ENCODE data around the gene GSG1L2. TPM values are rescaled to one million over a fixed set of nuclear protein-coding genes. Genes with fewer than 3 reads are reported as not detected.

Gene GSG1L2
- not detected for total RNA-seq

DNA sequence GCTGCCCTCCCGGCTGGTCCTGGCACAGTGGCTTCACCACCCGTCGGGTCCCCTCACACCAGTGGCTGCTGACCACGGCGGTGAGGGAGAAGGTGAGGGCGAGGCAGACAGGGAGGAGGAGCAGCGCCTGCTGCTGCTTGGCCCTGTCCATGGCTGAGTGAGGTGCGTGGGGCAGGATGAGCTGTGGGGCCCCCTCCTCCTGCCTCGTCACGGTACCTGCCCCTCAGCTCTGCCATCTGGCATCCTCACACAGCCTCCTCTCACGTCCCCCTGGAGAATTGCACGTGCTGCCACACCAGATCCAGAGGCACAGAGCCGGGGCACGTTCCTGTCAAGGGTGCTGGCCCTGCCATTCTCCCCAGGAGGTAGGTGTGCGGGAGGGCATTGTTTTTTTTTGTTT is at the start of gene GSG1L2:
TSS of gene GSG1L2 (minus strand) at position 159 of the 400 bp plus-strand sequence. CDS start at position 151, 8 bp downstream.
- Mint-ChIP-seq H3K4me1 (no peaks in the 10 kb centered on the region), H3K9me3 (no peaks in the 10 kb centered on the region), H3K27ac (no peak within 1 kb of the TSS), H3K36me3 (ENCODE audit: low read depth) (no peaks in the 10 kb centered on the region), H3K4me3 (no peak within 1 kb of the TSS), H3K27me3 (peaks cover 7% of the 10 kb centered on the region)
- ATAC-seq (replicated peaks) = no peak

DNA sequence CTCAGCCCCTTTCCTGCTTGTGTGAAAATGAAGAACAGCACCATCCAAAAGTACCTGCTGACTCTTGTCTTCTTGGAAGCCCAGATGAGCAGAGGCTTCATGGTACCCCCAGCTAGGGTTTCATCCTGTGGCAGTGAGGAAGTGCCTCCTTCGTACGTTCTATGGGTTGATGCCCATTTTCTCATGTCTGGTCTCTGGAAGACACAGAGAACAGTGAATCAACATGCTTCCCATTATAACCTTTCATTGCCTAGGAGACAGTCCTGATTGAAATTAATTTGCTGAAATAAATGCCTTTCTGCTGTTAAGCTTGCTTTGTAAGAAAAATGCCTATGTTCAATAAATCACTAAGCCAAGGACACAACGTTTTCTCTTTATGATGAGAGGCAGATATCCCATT is 46.7 kb upstream of the GSG1L2 start:
- H3K27me3 Mint-ChIP-seq = peaks cover 20% of the 10 kb centered on the region
- H3K9me3 Mint-ChIP-seq = peaks cover 5% of the 10 kb centered on the region
- ATAC-seq (replicated peaks) = no peak
- H3K4me1 Mint-ChIP-seq = no peaks in the 10 kb centered on the region
- H3K4me3 Mint-ChIP-seq = no peak overlapping the region
- H3K27ac Mint-ChIP-seq = no peak overlapping the region
- H3K36me3 Mint-ChIP-seq (ENCODE audit: low read depth) = no peaks in the 10 kb centered on the region

DNA sequence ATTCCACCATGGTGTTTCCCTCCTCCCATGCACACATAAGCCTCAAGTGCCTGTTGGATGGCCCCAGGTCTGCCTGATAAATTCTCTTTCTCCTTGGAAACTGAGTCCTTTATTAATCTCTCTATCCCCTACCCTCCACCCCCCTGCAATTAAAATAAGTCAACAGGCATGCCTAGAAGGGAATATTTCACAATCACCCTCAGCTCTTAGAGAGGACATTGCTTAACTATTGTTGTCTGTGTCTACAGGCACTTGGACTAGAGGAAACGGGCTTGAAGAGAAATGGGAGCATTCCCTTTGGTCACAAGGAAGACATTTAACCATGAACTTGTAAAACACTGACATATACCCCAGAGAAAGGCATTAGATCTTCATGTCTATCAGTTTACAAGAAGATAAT is 43.7 kb upstream of the GSG1L2 start:
- Mint-ChIP-seq H3K4me1 (no peaks in the 10 kb centered on the region), H3K4me3 (no peak overlapping the region), H3K27ac (no peak overlapping the region), H3K9me3 (peaks cover 8% of the 10 kb centered on the region), H3K27me3 (peaks cover 16% of the 10 kb centered on the region), H3K36me3 (ENCODE audit: low read depth) (no peaks in the 10 kb centered on the region)
- ATAC-seq (replicated peaks) = no peak

DNA sequence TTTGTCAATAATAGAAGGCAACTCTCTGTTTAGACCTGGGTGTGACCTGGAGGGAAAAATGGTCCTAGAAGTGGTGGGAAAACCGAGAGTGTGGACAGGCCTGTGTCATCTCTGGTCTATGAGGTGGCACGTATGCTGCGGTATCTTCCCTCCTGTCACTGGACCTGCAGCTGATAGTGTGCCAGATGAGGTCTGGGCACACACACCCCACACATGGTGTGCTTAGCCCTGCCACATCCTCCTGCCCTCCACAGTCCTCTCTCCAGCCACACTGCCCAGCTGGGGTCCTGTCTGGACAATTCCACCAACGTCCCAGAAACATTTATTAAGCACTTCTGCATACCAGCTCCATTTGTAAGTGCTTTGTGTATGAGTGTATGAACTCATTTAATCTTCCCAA is 41.1 kb upstream of the GSG1L2 start:
- peaks cover 8% of the 10 kb centered on the region for H3K9me3 Mint-ChIP-seq
- peaks cover 14% of the 10 kb centered on the region for H3K27me3 Mint-ChIP-seq
- no peaks in the 10 kb centered on the region for H3K36me3 Mint-ChIP-seq (ENCODE audit: low read depth)
- H3K27ac Mint-ChIP-seq = no peak overlapping the region
- H3K4me3 Mint-ChIP-seq = no peak overlapping the region
- ATAC-seq (replicated peaks) = no peak
- no peaks in the 10 kb centered on the region for H3K4me1 Mint-ChIP-seq

DNA sequence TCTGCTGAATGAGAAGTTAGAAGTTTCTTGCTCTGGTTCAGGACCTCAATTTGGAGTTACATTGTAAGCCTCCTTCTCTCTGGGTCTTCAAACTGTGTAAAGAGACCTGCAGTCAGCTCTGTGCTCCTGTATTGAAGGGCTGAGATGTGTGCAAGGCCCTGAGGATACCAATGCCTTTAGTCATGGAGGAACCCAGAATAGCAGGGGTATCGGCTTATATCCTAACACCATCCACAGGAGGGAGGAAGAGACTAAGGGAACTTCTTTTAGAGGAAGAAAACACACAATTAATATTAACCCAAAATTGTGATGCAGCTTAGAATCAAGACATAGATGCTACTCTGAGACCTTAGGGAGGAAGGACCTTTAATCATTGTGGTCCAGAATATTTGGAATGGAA is 40.3 kb upstream of the GSG1L2 start:
- Mint-ChIP-seq H3K36me3 (ENCODE audit: low read depth) (no peaks in the 10 kb centered on the region), H3K27ac (no peak overlapping the region), H3K27me3 (peaks cover 11% of the 10 kb centered on the region), H3K4me1 (no peaks in the 10 kb centered on the region), H3K4me3 (no peak overlapping the region), H3K9me3 (peaks cover 8% of the 10 kb centered on the region)
- no peak for ATAC-seq (replicated peaks)

DNA sequence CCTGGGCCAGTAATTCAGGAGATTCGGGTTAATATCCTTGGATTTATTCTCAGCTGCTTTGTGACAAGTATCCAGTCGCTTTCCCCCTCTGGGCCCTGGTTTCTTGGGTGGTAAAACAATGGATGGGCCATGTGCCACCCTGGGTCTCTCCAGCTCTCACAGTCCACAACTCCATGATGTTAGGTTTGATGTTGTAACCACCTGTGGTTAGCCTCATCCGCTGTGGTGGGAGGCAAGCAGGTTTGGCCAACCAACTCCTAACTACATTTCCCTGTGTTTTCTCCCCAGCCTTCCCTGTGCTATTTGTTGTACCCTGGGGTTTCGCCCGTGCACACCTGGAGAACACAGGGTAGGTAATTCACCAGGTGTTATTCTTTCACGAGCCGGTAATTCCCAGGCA is 39.0 kb upstream of the GSG1L2 start:
- Mint-ChIP-seq H3K36me3 (ENCODE audit: low read depth) (no peaks in the 10 kb centered on the region), H3K4me1 (no peaks in the 10 kb centered on the region), H3K27ac (no peak overlapping the region), H3K27me3 (peaks cover 11% of the 10 kb centered on the region), H3K4me3 (no peak overlapping the region), H3K9me3 (peaks cover 8% of the 10 kb centered on the region)
- no peak for ATAC-seq (replicated peaks)

DNA sequence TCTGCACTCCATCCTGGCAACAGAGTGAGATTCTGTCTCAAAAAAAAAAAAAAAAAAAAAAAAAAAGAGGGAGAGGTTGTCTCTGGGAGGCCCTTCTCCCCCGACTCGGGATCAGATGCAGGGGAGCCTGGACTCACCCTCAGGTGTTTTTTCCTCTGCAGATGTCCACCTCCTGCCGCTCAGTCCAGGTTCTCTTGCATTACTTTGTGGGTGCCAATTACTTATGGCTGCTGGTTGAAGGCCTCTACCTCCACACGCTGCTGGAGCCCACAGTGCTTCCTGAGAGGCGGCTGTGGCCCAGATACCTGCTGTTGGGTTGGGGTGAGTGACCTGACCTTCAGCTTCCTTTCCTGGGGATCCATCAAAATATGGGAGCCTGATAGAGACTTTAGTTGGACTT is 37.9 kb upstream of the GSG1L2 start:
- peaks cover under 1% of the 10 kb centered on the region for H3K27me3 Mint-ChIP-seq
- H3K27ac Mint-ChIP-seq = no peak overlapping the region
- H3K9me3 Mint-ChIP-seq = peaks cover 4% of the 10 kb centered on the region
- no peaks in the 10 kb centered on the region for H3K4me1 Mint-ChIP-seq
- no peaks in the 10 kb centered on the region for H3K36me3 Mint-ChIP-seq (ENCODE audit: low read depth)
- H3K4me3 Mint-ChIP-seq = no peak overlapping the region
- no peak for ATAC-seq (replicated peaks)

DNA sequence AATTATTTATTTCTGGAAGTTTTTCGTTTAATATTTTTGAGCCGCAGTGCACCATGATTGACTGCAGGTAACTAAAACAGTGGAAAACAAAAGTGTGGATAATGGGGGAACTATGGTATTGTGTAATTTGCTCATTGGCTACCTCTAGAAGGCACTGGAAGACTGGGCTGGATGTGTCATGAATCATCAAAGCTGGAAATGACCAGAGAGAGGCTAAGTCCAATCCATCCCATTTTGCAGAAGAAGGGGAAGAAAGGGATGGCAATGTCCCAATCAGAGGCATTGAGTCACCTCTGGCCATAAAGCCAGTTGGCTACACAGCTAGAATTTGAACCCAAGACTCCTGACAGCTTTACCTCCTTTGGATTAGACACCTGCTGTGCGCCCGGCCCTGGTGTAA is 33.2 kb upstream of the GSG1L2 start:
- Mint-ChIP-seq H3K9me3 (no peaks in the 10 kb centered on the region), H3K27me3 (peaks cover 11% of the 10 kb centered on the region), H3K4me1 (no peaks in the 10 kb centered on the region), H3K4me3 (no peak overlapping the region), H3K27ac (no peak overlapping the region), H3K36me3 (ENCODE audit: low read depth) (no peaks in the 10 kb centered on the region)
- no peak for ATAC-seq (replicated peaks)

DNA sequence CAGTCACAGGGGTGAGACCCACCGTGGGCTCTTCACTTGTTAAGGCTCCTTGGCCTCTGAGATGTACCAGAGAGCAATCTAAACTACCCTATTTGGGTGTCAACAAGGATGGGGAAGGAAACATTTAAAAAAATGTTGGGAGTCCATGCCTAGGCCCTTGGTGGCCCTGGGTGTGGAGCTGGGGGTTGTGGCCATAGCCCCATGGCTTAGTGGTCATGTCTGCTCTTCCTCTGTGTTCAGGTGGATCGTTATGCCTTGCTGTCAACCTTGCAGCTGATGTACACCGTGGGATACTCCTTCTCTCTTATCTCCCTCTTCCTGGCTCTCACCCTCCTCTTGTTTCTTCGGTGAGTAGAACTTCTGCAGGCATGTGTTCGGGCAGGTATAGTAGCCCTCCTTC is 32.4 kb upstream of the GSG1L2 start:
- no peaks in the 10 kb centered on the region for H3K36me3 Mint-ChIP-seq (ENCODE audit: low read depth)
- no peaks in the 10 kb centered on the region for H3K9me3 Mint-ChIP-seq
- no peaks in the 10 kb centered on the region for H3K4me1 Mint-ChIP-seq
- ATAC-seq (replicated peaks) = no peak
- H3K27ac Mint-ChIP-seq = no peak overlapping the region
- no peak overlapping the region for H3K4me3 Mint-ChIP-seq
- H3K27me3 Mint-ChIP-seq = peaks cover 11% of the 10 kb centered on the region

DNA sequence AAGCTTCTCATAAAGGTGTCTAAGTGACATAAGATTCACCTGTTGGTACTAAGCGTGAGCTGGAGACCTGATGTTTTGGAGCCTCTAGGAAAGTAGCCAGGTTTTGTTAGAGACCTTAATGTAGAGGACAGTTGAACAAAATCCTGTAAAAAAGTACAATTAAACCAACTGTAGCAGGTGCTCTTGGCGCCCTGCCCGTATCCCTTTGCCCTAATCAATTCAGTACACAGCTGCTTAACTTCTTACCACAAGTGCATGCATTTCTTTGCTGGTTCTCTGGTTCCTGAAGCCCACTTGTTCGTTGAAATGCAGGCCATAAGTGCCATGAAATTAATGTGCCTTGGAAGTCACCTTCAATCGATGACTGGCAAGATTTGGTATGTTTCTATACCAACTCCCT is 28.3 kb upstream of the GSG1L2 start:
- ATAC-seq (replicated peaks) = no peak
- no peak overlapping the region for H3K4me3 Mint-ChIP-seq
- no peak overlapping the region for H3K27ac Mint-ChIP-seq
- H3K36me3 Mint-ChIP-seq (ENCODE audit: low read depth) = no peaks in the 10 kb centered on the region
- no peaks in the 10 kb centered on the region for H3K4me1 Mint-ChIP-seq
- no peaks in the 10 kb centered on the region for H3K9me3 Mint-ChIP-seq
- H3K27me3 Mint-ChIP-seq = peaks cover 15% of the 10 kb centered on the region

DNA sequence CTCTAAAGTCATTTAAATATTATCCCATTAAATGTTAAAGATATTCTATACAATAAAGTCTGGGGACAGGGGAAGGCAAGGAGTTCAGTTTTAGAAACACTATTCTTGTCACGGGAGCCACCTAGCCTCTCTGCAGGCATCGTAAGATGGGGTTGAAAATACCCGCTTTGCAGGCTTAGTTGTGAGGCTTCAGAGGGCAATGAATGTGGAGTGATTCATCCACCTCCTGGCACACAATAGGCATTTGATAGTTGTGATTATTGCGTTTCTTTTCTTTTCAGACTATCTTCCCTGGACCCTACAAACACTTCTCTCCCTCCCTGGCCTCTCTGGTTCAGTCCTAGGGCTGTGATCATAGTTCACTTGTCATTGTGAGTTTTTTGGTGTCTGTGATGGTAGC is 23.4 kb upstream of the GSG1L2 start:
- Mint-ChIP-seq H3K4me1 (no peaks in the 10 kb centered on the region), H3K27ac (no peak overlapping the region), H3K27me3 (peaks cover 17% of the 10 kb centered on the region), H3K9me3 (no peaks in the 10 kb centered on the region), H3K4me3 (no peak overlapping the region), H3K36me3 (ENCODE audit: low read depth) (no peaks in the 10 kb centered on the region)
- no peak for ATAC-seq (replicated peaks)

DNA sequence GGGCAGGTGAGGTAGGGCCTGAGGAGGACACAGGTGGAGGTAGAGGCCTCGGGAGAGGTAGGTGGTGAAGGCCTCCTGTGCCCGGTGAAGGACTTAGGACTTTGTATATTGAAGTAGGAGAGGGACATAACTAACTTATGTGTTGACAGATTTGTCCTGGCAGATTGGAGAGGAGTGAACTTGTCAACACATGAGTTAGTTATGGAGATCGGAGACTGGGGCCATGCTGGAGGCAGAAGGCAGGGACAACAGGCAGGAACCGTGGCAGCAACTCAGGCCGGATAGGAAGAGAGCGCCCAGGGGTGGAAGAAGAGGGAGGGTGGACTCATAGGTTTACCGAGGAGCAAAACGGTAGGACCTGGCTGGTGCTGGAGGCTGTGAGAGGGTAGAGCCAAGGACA is 22.3 kb upstream of the GSG1L2 start:
- Mint-ChIP-seq H3K9me3 (no peaks in the 10 kb centered on the region), H3K4me1 (no peaks in the 10 kb centered on the region), H3K36me3 (ENCODE audit: low read depth) (no peaks in the 10 kb centered on the region), H3K4me3 (no peak overlapping the region), H3K27me3 (peaks cover 19% of the 10 kb centered on the region), H3K27ac (no peak overlapping the region)
- ATAC-seq (replicated peaks) = no peak

DNA sequence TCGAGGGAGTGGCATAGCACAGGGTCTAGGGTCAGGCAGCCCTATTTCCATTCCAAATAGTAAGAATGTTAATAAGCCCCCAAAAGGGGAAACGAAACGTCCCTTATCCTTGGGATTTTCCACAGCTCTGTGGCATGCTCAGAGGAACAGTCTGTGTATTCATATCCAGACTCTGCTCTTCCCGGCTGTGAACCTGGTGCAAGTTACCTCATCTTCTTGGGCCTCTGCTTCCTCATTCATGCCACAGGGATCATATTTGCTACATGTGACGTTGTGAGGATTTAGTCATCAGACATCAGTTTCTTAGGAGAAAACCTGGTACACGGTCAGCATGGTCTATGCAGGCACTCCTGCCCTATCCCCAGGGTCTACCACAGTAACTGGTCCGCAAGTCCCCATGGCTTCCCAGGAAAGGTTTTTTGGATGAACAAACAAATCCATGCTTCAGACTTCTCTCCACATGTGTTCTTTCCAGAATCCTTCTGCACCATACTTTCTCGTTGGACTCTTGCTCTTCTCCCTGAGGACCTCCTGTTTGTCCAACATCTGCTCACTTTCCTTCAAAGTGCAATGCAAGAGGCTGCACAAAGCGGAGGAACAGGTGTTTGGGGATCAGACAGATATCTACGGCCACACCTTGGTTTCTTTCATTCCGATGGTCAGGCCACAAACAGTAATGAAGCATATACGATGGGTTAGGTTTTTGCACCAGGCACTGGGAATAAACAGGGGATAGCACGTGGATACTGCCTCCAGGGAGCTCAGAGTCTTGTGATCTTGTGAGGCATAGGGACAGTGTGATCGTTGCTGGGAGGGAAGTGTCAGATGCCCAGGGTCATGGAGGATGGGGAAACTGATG is 21.5 kb upstream of the GSG1L2 start:
- Mint-ChIP-seq H3K27me3 (peaks cover 26% of the 10 kb centered on the region), H3K4me1 (no peaks in the 10 kb centered on the region), H3K27ac (no peak overlapping the region), H3K4me3 (no peak overlapping the region), H3K9me3 (no peaks in the 10 kb centered on the region), H3K36me3 (ENCODE audit: low read depth) (no peaks in the 10 kb centered on the region)
- ATAC-seq (replicated peaks) = no peak

DNA sequence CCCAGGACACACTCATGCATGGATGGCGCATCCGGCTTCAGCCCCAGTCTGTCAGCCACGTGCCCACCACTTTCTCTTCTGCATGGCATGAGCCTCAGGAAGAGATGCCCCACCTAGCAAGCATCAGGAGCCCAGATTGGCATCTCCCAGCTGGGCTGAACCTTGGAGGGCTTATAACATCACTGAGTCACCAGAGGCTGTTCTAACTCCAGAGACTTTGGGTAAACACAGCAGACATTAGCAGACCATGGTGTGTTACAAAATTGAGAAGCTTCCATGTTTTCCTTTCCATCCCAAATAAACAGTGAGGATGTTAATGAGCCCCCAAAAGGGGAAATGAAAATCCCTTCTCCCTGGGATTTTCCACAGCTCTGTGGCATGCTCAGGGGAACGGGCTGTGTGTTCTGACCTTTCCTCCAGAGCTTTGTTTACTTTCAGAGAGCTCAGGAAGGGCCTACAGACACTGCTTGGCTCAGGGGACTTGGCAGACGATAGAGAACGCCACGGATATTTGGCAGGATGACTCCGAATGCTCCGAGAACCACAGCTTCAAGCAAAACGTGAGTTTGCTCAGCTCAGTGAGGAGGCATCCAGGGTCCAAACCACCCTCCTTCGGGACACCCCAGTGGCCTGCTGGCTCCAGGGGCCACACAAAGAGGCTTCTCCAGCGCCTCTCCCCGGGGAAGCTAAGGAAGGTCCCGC is 20.3 kb upstream of the GSG1L2 start:
- Mint-ChIP-seq H3K27ac (no peak overlapping the region), H3K9me3 (no peaks in the 10 kb centered on the region), H3K36me3 (ENCODE audit: low read depth) (no peaks in the 10 kb centered on the region), H3K4me1 (no peaks in the 10 kb centered on the region), H3K4me3 (no peak overlapping the region), H3K27me3 (peaks cover 29% of the 10 kb centered on the region)
- no peak for ATAC-seq (replicated peaks)

DNA sequence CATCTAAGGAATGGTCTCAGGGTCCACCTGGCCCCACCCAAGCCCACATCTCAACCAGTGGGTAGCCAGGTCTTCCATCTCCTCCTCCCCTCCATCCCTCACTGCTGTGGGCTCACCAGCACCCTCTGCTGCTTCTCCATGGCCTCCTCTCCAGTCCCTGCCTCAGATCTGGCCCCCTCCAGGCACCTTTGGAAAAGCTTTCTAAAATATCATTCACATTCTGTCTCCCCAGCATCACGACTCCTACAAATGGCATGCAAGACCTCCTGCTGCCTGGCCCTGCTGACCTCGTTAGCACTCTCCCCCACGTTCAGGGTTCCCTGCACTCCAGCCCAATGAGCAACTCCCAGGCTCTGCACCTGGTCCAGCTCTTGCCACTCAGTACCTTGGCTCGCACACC is 17.6 kb upstream of the GSG1L2 start:
- Mint-ChIP-seq H3K4me1 (no peaks in the 10 kb centered on the region), H3K4me3 (no peak overlapping the region), H3K27me3 (peaks cover 28% of the 10 kb centered on the region), H3K36me3 (ENCODE audit: low read depth) (no peaks in the 10 kb centered on the region), H3K9me3 (no peaks in the 10 kb centered on the region), H3K27ac (no peak overlapping the region)
- no peak for ATAC-seq (replicated peaks)

Data from activated T-helper 17 cell treated with anti-CD3 and anti-CD28 coated beads, Interleukin-2, amount 50 U/mL, for 72 hours (primary cell).